Heart left ventricle (tissue), 16 donors: ENCODE results near the gene ALG10. TPM values are rescaled to one million over a fixed set of nuclear protein-coding genes. Genes with fewer than 3 reads are reported as not detected.
A peak's percentile ranks its signal among the peaks of the same experiment; 100 is the strongest.
"Not testable (repeated sequence)": the region's sequence is repeated elsewhere in the genome, so short reads cannot be mapped to it uniquely, and the experiment has no call there.

ENCODE experiments used
- ATAC-seq, 4 donors: fragments of 200-7000 bp; cut with Tn5 transposase; one replicate each; pipeline ENCODE4 v1.9.1; 2020 to 2022; ENCODE audit warnings: moderate library complexity in 4 of 4, mild to moderate bottlenecking in 3 of 4, moderate number of reproducible peaks in 1 of 4
- DNase-seq, 5 donors: peaks; one replicate each; pipeline ENCODE4 v3.0.0-alpha.2; 2020
- H3K27ac ChIP-seq, 12 donors: fragments of 200-600 bp; sonication (generic) in 4 of 12; one replicate each; pipeline versions ENCODE4 v1.5.0 to v1.8.0; 2016 to 2022; ENCODE audit warnings: mild to moderate bottlenecking in 2 of 12
- H3K27me3 ChIP-seq, 9 donors: fragments of 200-600 bp; sonication (generic) in 2 of 9; one replicate each; pipeline versions ENCODE4 v1.5.1 to v1.8.0; 2016 to 2022; ENCODE audit warnings: mild to moderate bottlenecking in 3 of 9
- H3K36me3 ChIP-seq, 9 donors: fragments of 200-600 bp; sonication (generic) in 2 of 9; one replicate each; pipeline versions ENCODE4 v1.5.0 to v1.8.0; 2018 to 2022; ENCODE audit warnings: mild to moderate bottlenecking in 2 of 9
- H3K4me1 ChIP-seq, 12 donors: fragments of 200-600 bp; sonication (generic) in 4 of 12; one replicate each; pipeline versions ENCODE4 v1.5.0 to v1.8.0; 2016 to 2022; ENCODE audit warnings: mild to moderate bottlenecking in 3 of 12
- H3K4me3 ChIP-seq, 12 donors: fragments of 200-600 bp; sonication (generic) in 4 of 12; one replicate each; pipeline versions ENCODE4 v1.5.0 to v1.8.0; 2017 to 2022; ENCODE audit warnings: mild to moderate bottlenecking in 9 of 12, moderate library complexity in 4 of 12
- H3K9me3 ChIP-seq, 12 donors: fragments of 200-600 bp; sonication (generic) in 4 of 12; one replicate each; pipeline versions ENCODE4 v1.5.0 to v1.8.0; 2016 to 2022; ENCODE audit warnings: mild to moderate bottlenecking in 1 of 12
- CTCF ChIP-seq, 12 donors: fragments of 200-600 bp; sonication (generic) in 4 of 12; IDR thresholded peaks; one replicate each; pipeline versions ENCODE4 v1.5.0 to v1.8.0; 2018 to 2022; ENCODE audit warnings: antibody characterized with exemption in 12 of 12, mild to moderate bottlenecking in 5 of 12
- POLR2A ChIP-seq, 2 donors: fragments of 450-650 bp; IDR thresholded peaks; one replicate each; pipeline ENCODE4 v1.6.1; 2017; ENCODE audit warnings: antibody characterized with exemption in 2 of 2, mild to moderate bottlenecking in 2 of 2, moderate library complexity in 2 of 2
- WGBS, 4 donors: extraction: QIAGEN DNeasy Blood & Tissue Kit in 2 of 4; methylation state at CpG; one replicate each; pipeline versions ENCODE4 v1.1.5 to v1.1.7; 2013 to 2018; 5-methylcytosine and 5-hydroxymethylcytosine counted together
- intact Hi-C, 10 donors: fragments of 100-400 bp; cut with DNase I; formaldehyde crosslinking; loops; one replicate each; pipeline versions ENCODE4 v1.11.1 to v1.14.2; 2022
- polyA plus RNA-seq, 2 donors: library from polyadenylated mRNA; stranded (reverse); fragments of 200-250 nt; gene quantifications; one replicate each; pipeline ENCODE4 v1.2.3, GENCODE V29; 2013
- total RNA-seq, 9 donors: library from RNA; depleted of rRNA in 2 of 9; stranded (reverse); fragments of >200 nt in 2 of 9; fragmentation: NEBNext Ultra II Directional in 3 of 9; extraction: Animal tissue kit (Norgen Biotek cat#: 25700) in 3 of 9; gene quantifications; one replicate each; pipeline versions ENCODE4 v1.1.0 to v1.2.4, GENCODE V29; 2016 to 2023
- donor health status: ischemic (EF 13 %, LVEDD 7.1; RV severe dilation, severe dysfunction).
- donor health status: healthy with polysubstance abuse.
- donor health status: DM: no; HTN: yes; CAD: no.
- donor health status: DM: no; HTN: no; CAD: no.
- donor health status: ischemic (EF 25% LVEDD 6.9; RV normal size, moderate dysfunction).
- donor health status: ischemic (EF 25% LVEDD 5.7; RV mildly dilated, moderate dysfunction).
- donor health status: healthy.
- donor health status: DM: yes; HTN: yes; CAD: no.
- donor health status: ischemic (EF 35%, LVEDD 5.7; RV mildly dilated, moderate dysfunction).
- donor health status: nonischemic (EF 11% LVEDD 7.7; RV severe dilation, severe dysfunction).
- donor health status: DM: yes; HTN: yes; CAD: no.
- donor health status: PGD.
- donor health status: ischemic (EF 29% LVEDD 5.4; RV normal size, mild dysfunction).
- donor health status: nonischemic (EF 23%, LVEDD 6.1; RV moderate dilation, normal function).

The ALG10 gene
- total and polyA plus RNA-seq, 11 donors: 0.72 to 5.5 (median 3.6) TPM

DNA sequence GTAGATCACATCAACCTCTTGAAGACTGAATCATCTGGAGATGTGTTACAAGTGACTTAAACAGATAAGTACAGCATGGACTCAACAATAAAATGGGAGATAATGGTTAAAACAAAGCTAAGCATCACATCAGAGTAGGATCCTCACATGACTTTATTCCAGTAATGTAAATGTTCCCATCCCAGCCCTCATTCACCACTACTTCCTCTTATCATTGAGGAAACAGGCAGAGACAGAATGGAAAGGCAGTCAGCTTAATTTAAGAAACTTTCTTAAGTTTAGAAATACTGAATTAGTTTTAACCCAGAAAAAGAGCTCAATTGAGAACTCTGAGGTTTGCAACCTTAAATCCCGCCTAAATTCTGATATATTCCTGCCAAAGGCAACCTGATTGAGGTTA, 1.2 kb upstream of the ALG10 start:
- H3K4me3 ChIP-seq: peak overlapping the region in 3 of 12 donors; percentile 75 to 85 (median 76)
- intact Hi-C loops: loop anchor here in 8 of 10 donors (1.0 to 5.0 kb wide), 3 partner anchors 1264 to 1265 kb away; partner anchors contain the start of gene YARS2 (in 6 of the 8)
- H3K36me3 ChIP-seq: peaks cover 0 to 17% (median under 1%) of the 10 kb centered on the region in 9 donors
- TF ChIP-seq CTCF (IDR thresholded peaks at IDR 0.05) (no peak), POLR2A (IDR thresholded peaks at IDR 0.05) (no peak)
- peak overlapping the region in 4 of 12 donors; percentile 39 to 85 (median 75) for H3K27ac ChIP-seq
- no peaks in the 10 kb centered on the region for H3K27me3 ChIP-seq
- 92 to 100% (median 93%) methylated on average over 1 of the region's 1 CpG for WGBS, 4 donors
- peaks cover 0 to 18% (median 10%) of the 10 kb centered on the region in 12 donors for H3K4me1 ChIP-seq
- DNase-seq: no peak
- H3K9me3 ChIP-seq: no peaks in the 10 kb centered on the region
- ATAC-seq: no peak

GRCh38 chr12:34027661-34028060, 5.4 kb downstream of the ALG10 start:
- Histone ChIP-seq H3K4me1 (peaks cover 0 to 11% (median 6%) of the 10 kb centered on the region in 12 donors), H3K36me3 (peaks cover 0 to 35% (median 14%) of the 10 kb centered on the region in 9 donors)
- H3K9me3 ChIP-seq, H3K27ac ChIP-seq, H3K4me3 ChIP-seq, intact Hi-C loops, ATAC-seq, DNase-seq, H3K27me3 ChIP-seq: not testable (repeated sequence)
- 70 to 79% (median 74%) methylated on average over 2 of the region's 2 CpGs for WGBS, 4 donors

DNA sequence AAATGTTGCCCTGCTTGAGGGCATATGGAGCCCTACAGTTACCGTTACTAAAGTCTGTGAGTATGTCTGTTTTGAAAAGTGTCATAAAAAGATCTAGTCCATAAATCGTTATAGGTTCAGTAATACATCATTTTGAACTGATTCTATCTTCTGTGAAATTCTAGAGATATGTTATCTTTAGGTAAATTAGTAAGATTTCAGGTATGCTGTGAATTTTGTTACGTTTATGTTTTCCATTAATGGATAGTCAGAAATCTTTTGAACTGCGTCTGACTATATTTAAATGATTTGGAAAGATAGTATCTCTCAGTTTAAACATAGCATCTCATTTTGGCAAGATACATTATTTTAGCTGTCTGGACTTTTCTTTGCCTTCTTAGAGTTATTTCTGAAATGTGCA, 8.3 kb downstream of the ALG10 start:
- peaks cover 0 to 23% (median under 1%) of the 10 kb centered on the region in 9 donors for H3K36me3 ChIP-seq
- no peaks in the 10 kb centered on the region for H3K27me3 ChIP-seq
- no peak for ATAC-seq
- no peak for DNase-seq
- WGBS, 4 donors: 88 to 95% (median 94%) methylated on average over 4 of the region's 4 CpGs
- H3K4me1 ChIP-seq: no peaks in the 10 kb centered on the region
- no peak overlapping the region for H3K4me3 ChIP-seq
- TF ChIP-seq POLR2A (IDR thresholded peaks at IDR 0.05): no peak
- no peak for TF ChIP-seq CTCF (IDR thresholded peaks at IDR 0.05)
- intact Hi-C loops: loop anchor here in 4 of 10 donors (5.0 to 10.0 kb wide), 2 partner anchors 187 to 594 kb away; no protein-coding TSS in a partner anchor
- H3K9me3 ChIP-seq: no peaks in the 10 kb centered on the region
- no peak overlapping the region for H3K27ac ChIP-seq

- Histone ChIP-seq H3K4me3 (no peak overlapping the region), H3K36me3 (no peaks in the 10 kb centered on the region), H3K27me3 (no peaks in the 10 kb centered on the region), H3K27ac (no peak overlapping the region), H3K4me1 (no peaks in the 10 kb centered on the region), H3K9me3 (no peaks in the 10 kb centered on the region)
- TF ChIP-seq POLR2A (IDR thresholded peaks at IDR 0.05): no peak
- TF ChIP-seq CTCF (IDR thresholded peaks at IDR 0.05): peak; percentile 21 to 71 (median 56)
- DNase-seq (no peak), ATAC-seq (no peak)
- intact Hi-C loops: loop anchor here in 4 of 10 donors (5.0 to 10.0 kb wide), 2 partner anchors 184 to 591 kb away; no protein-coding TSS in a partner anchor
- WGBS, 4 donors: 18 to 24% (median 21%) methylated on average over 1 of the region's 1 CpG
Measured at GRCh38 chr12:34033628-34034296, 11.5 kb downstream of the ALG10 start.
